ENCODE data around the gene TTLL11.

GRCh38 chr9:121852651-121853616 is 240.2 kb downstream of the TTLL11 start:
- no peak for TF ChIP-seq KDM1A (IDR thresholded peaks at IDR 0.05; ENCODE audit: borderline replicate concordance, low read length)
- TF ChIP-seq RAD21 (IDR thresholded peaks at IDR 0.05 in 1 of 2, conservative IDR thresholded peaks at IDR 0.05 in 1 of 2; ENCODE audit: low read depth in 2 of 2, low read length in 2 of 2) = no peak
- TF ChIP-seq CTCF (IDR thresholded peaks at IDR 0.05; ENCODE audit: control extremely low read depth in 1 of 3, insufficient read depth in 1 of 3, low read depth in 1 of 3, low read length in 3 of 3) = no peak
- no peak for TF ChIP-seq SP2 (IDR thresholded peaks at IDR 0.05; ENCODE audit: low read length)
- no peak for TF ChIP-seq TCF12 (IDR thresholded peaks at IDR 0.05; ENCODE audit: low read depth, low read length)
- no peak for TF ChIP-seq POLR2A (IDR thresholded peaks at IDR 0.05; ENCODE audit: control extremely low read depth in 1 of 2, low read depth in 2 of 2, low read length in 2 of 2)
- TF ChIP-seq EP300 (IDR thresholded peaks at IDR 0.05; ENCODE audit: borderline replicate concordance in 1 of 2, low read depth in 2 of 2, low read length in 2 of 2) = no peak
- no peak for TF ChIP-seq NRF1 (IDR thresholded peaks at IDR 0.05; ENCODE audit: low read depth, low read length)

All from H1 (cell line).